NCI-H774 (cell line): Measurements from ENCODE around the gene ANKRD18B.
"Not testable (repeated sequence)": the region's sequence is repeated elsewhere in the genome, so short reads cannot be mapped to it uniquely, and the experiment has no call there.

ENCODE experiments used
- DNase-seq: peaks from one replicate; lab custom pipeline; 2025; lab: John Stamatoyannopoulos, UW

The ANKRD18B gene

DNA sequence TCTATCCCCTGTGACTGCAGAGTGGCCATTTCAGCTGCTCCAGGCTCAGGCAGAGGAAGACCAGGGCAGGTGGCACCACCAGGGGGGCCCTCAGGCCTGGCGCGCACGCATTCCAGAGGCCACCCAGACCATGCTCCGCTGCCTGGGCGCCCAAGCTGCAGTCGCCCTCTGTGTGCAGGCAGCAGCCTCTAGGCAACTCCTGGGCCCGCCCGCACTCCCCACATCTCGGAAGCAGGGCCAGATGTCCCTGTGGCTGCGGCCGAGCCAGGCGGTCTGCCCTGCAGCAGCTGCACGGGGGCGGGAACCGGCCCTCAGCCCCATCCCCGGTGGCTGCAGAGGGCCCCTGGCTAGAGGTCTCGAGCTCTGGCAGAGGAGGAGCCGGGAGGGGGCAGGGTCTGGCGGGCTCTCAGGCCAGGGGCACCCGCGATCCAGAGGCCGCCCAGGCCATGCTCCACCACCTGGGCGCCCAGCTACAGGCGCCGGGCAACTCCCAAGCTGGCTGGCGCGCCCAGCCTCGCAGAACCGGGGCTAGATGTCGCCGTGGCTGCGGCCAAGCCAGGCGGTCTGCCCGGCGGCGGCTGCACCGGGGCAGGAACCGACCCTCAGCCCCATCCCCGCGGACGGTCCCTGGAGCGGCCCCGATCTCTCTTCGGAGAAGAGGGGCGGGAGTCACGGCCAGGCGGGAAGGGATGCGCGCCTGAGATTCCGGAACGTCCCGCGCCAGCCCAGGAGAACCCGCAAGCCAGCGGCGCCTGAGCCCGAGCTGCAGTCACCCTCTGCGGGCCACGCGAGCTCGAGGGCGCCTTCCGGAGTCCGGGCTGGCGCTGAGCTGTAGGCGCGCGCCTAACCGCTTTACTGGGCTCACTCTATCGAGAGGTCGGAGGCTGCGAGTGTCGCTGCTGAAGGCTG is at the start of gene ANKRD18B:
Gene ANKRD18B, plus strand, starts transcription at position 855 of the 909 bp plus-strand sequence. CDS start 239 bp downstream, outside the sequence.
- DNase-seq = peak; percentile 52

DNA sequence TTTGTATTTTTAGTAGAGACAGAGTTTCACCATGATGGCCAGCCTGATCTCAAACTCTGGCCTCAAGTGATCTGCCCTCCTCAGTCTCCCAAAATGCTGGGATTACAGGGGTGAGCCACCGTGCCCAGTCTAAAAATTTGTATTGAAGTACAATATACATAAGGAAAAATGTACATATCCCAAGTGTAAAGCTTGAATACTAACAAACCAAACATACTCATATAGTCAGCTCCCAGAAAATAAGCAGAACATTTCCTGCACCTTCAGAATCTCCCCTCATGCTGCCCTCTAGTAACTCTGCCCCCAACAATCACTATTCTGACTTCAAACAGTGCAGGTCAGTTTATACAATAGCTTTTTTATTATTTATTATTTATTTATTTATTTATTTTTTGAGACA is 48.7 kb upstream of the ANKRD18B start:
- no peak for DNase-seq

GRCh38 chr9:33476503-33476902 is 47.5 kb upstream of the ANKRD18B start:
- no peak for DNase-seq

DNA sequence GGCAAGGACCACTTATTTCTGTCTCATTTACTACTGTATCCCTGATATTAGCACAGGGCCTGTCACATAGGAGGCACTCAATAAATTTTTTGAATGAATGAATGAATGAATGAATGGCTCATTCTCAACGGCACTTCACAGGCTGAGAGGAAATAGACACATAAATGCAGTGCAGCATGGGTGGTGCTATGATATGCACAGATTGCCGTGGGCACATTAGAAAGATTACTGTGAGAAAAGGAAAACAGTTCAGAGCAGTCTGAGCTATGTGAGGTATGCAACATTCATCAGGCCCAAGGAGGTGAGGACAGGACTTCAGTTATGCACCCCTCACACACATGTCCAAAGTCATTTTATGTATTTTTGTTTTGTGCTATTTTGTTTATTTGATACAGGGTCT is 43.9 kb upstream of the ANKRD18B start:
- no peak for DNase-seq

DNA sequence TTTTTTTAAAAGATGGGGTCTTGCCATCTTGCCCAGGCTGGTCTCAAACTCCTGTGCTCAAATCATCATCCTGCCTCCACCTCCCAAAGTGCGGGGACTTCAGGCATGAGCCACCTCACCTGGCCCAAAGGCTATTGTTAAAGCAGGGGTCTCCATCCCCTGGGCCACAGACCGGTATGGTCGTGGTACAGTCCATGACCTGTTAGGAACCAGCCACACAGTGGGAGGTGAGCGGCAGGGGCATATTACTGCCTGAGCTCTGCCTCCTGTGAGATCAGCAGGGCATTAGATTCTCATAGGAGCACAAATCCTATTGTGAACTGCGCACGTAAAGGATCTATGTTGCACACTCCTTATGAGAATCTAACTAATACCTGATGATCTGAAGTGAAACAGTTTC is 43.1 kb upstream of the ANKRD18B start:
- no peak for DNase-seq

- not testable (repeated sequence) for DNase-seq
Observed at GRCh38 chr9:33485312-33485711, 38.7 kb upstream of the ANKRD18B start.

- no peak for DNase-seq
Observed at GRCh38 chr9:33489066-33489465, 35.0 kb upstream of the ANKRD18B start.

DNA sequence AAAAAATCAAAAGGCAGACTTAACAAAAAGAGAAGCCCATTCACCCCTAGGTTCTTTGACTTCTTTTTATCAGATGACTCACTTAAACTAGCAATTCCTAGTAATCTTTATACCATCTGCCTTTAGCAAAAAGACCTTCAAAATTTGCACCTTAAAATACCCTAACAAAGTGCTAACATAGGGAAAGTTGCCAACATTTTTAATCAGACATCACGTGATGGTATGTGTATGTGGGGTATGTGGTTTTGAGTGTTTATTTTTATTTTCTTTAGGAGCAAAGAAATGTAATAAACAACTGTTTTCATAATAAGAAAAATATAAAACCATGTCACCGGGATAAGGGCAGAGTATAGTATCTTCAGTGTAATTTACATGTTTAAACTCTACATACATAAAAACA is 30.2 kb upstream of the ANKRD18B start:
- not testable (repeated sequence) for DNase-seq

GRCh38 chr9:33498387-33498786 is 25.7 kb upstream of the ANKRD18B start:
- DNase-seq = no peak

DNA sequence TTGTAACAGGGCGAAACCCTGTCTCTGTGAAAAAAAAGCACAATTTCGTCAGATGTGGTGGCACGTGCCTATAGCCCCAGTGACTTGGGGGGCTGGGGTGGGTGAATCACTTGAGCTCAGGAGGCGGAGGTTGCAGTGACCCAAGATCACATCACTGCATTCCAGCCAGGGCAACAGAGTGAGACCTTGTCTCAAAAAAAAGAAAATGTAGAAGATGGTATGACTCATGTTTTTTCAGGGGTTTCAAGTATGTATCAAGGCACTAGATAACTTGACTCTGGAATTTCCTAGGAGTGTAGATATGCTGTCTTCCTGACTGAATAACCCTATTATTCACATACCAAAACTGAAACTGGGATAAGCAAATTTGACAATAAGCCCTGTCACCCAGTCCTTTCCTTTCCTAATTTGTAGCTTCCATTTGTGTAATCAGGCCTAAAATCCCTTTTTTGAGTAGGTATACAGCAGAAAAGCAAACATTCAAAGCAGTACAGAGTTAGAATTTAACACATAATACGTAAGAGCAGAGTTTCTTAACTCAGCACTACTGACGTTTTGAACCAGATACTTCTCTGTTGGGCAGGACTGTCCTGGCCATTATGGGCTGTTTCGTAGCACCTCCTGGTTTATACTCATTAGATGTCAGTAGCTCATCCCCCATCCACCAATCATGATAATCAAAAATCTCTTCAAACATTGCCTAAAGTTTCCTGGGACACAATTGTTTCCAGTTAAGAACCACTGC is 17.3 kb upstream of the ANKRD18B start:
- DNase-seq = no peak

- DNase-seq = peak; percentile 25
Observed at GRCh38 chr9:33510262-33511183, 13.5 kb upstream of the ANKRD18B start.

DNA sequence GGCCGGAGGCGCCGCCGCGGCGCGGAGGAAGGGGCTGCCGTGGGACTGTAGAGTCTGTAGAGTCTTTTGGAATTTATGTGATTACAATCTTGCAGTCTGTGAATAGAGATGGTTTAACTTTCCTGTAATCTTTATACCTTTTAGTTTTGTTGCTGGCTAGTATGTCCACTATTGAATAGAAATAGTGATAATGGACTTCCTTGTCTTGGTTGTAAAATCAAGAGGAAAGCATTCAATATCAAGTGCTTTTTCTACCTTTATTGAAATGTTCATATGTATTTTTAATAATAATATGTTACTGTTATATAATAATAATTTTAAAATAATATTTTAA is 12.9 kb upstream of the ANKRD18B start:
- not testable (repeated sequence) for DNase-seq

GRCh38 chr9:33512535-33512934 is 11.5 kb upstream of the ANKRD18B start:
- DNase-seq = not testable (repeated sequence)

DNA sequence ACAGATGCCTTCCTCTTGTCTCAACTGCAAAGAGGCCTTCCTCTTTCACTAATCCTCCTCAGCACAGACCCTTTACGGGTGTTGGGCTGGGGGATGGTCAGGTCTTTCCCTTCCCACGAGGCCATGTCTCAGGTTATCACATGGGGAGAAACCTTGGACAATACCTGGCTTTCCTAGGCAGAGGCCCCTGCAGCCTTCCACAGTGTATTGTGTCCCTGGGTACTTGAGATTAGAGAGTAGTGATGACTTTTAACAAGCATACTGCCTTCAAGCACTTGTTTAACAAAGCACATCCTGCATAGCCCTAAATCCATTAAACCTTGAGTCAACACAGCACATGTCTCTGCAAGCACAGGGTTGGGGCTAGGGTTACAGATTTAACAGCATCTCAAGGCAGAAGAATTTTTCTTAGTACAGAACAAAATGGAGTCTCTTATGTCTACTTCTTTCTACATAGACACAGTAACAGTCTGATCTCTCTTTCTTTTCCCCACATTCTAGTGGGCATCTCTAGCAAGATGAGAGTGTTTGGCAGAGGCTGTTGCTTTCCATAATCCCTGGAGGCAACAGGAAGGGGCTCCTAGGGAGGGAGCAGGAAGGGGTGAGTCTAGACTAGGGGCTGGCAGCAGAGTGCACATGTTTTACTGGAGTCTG is 8.6 kb upstream of the ANKRD18B start:
- not testable (repeated sequence) for DNase-seq

DNA sequence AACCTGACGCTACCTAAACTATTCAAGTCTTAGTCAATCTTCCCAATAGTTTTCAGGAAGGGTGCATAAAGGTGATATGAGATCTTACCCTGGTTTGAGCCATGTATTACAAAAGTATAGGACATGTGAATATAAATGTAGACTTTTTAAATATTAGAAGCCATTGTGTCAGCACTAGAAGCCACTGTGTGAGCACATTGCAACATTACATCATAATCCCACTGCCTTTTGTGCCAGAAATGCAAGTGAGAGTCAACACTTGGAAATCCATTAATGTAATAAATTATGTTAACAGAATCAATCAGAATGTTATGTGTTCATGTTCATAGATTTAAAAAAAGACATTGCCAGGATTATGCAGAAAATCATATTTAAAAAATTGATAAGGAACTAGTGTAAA is 7.7 kb upstream of the ANKRD18B start:
- DNase-seq = not testable (repeated sequence)

DNA sequence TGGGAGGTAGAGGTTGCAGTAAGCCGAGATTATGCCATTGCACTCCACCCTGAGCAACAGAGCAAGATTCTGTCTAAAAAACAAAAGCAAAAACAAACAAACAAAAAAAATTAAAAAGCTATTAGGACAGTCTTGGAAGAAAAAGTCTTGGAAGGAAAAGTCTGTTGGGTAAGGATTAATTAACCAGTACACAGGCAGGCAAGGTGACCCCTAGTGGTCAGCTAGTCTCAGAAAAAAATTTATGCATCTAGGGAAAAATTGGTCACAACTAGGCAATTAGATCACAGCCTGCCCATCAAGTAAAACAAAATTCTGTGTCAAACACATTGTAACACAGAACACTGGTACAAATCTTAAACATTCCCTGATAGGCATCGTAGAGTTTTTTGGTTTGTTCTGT is 6.7 kb upstream of the ANKRD18B start:
- no peak for DNase-seq

GRCh38 chr9:33517934-33518577 is 6.0 kb upstream of the ANKRD18B start:
- not testable (repeated sequence) for DNase-seq

DNA sequence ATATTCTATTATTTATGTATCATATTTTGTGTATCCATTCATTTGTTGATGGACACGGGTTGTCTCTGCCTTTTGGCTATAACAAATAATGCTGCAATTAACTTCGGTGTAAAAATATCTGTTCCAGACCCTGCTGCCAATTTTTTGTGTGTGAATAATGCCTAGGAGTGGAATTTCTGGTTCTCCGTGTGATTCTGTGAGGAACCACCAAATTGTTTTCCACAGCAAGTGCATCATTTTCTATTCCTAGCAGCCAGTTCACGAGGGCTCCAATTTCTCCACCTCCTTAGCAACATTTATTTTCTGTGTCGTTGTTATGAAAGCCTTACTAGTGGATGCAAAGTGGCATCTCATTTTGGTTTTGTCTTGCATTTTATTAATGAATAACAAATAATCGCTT is 2.2 kb upstream of the ANKRD18B start:
- not testable (repeated sequence) for DNase-seq

DNA sequence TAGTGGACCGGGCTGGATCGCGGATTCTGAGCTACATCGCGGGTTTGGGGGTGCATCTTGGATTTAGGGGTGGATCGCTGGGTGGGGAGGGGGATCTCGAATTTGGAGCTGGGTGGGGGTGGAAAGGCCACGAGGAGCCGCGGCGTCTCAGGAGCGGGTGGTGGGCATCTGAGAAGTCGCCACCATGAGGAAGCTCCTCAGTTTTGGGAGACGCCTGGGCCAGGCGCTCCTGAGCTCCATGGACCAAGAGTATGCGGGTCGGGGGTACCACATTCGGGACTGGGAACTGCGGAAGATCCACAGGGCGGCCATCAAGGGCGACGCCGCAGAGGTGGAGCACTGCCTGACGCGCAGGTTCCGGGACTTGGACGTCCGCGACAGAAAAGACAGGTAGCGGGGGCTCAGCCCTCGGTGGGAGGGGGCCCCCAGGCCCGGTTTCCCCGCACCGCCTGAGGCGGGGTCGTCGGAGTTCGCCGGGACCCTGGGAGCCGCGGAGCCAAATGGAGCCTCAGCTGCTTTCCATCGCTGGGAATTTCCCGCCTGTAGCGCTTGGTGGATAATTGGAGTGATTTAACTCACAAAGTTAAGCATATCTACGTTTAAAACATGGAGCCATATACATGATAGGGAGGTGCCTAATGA is 376 bp downstream of the ANKRD18B start:
- no peak for DNase-seq

DNA sequence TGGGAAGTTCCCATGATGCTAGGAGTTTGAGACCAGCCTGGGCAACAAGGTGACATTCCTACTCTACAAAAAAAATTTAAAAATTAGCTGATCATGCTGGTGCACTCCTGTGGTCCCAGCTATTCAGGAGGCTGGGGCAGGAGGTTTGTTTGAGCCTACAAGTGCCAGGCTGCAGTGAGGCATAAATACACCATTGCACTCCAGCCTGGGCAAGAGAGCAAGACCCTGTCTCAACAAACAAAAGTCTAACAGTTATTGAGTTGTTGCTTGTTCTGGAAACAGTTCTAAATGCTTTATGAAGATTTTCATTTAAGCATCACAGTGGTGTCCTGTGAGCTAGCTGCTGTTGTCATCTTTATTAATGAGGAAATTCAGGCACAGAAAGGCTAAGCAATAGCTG is 4.0 kb downstream of the ANKRD18B start:
- not testable (repeated sequence) for DNase-seq
